Activated CD8-positive, alpha-beta memory T cell treated with anti-CD3 and anti-CD28 coated beads, Interleukin-2, amount 50 U/mL, for 48 hours (primary cell): Measurements from ENCODE around the gene SETD3.

Source experiments
- DNase-seq: peaks from one replicate; pipeline ENCODE4 v3.0.0-alpha.2; 2020

Gene SETD3

DNA sequence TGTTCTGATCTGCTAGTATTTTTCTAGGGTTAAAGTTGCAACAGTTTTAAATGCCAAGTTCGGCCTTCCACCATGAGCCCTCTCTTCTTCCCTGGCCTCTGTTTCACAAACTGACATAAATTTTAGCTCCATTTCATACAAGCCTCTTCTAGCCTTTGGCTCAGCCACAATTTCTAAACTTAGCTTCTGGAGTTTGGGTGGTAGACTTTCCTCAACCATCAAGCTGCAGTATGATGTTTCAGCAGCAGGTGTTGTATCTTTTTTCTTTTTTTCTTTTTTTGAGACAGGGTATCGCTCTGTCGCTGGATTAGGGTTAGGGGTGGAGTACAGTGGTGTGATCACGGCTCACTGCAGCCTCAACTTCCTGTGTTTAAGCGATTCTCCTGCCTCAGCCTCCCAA, 29.4 kb downstream of the SETD3 start:
- no peak for DNase-seq

DNA sequence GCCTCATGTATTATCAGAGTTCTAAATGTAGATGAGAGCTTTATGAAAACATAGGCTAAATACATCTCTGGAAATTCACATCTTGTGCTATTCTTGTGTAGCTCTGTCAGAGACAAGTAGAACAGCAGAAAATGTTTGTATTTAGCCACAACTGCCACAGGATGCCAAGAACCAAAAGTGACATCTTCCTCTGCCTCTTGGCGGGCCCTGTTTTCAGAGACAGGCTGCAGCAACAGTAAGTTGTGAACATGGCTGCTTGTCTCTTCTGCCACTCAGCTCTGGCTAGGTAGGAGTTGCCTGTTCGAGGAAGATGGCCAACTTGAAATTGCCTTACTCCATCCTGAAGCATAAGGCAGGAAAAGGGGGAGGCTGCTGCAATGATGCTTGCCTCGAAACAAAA, 30.4 kb downstream of the SETD3 start:
- no peak for DNase-seq

DNA sequence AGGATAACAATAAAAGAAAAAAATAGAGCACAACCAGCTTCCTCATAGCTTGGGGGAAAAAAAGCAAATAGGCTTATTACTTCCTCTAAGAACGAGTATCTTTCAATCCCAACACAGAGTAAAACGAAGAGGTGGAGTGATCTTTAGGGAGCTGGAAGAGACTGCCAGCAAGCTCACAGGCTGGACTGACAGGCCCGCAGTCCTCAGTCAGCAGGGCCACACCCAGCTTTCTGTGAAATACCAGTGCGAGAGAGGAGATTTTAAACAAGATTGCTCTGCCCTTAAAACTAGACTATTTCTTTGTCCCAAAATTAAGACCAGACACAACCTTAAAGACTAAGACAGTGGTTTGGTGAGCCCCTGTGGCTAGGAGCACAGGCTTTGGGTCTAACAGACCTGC, 32.9 kb downstream of the SETD3 start:
- no peak for DNase-seq

GRCh38 chr14:99445931-99446330, 34.7 kb downstream of the SETD3 start:
- no peak for DNase-seq

GRCh38 chr14:99441918-99442317, 38.7 kb downstream of the SETD3 start:
- no peak for DNase-seq

DNA sequence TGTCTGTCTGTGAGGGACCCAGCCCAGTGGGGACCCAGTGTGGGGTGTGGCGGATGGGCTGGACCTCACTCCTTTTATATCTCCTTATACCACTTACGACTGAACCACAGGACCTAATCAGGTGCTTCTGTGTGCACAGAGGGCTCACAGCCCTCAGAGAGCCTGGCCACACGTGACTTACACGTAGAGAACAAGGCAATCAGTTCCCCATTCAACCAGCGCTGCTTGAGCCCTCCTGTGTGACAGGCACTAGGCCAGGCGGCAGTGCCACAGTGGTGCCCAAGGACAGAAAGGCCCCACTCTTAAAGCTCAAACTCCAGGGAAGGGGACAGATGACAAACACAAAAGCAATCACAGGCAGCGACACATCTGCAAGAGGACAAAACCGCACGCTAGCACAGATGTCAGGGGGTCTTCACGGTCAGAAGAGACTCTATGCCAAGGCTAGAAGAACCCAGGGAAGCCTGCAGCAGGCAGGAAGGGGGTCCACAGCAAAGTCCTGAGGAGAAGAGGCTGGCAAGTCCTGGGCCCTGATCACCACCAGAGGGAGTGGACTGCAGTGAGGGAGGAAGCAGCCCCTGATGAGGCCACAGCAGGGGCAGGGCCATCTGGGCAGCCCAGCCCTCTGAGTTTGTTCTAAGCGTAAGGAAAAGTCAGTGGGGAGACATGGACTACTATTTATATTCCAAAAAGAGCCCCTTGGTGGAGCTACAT, 39.3 kb downstream of the SETD3 start:
- DNase-seq = no peak

GRCh38 chr14:99440278-99440677, 40.4 kb downstream of the SETD3 start:
- no peak for DNase-seq

DNA sequence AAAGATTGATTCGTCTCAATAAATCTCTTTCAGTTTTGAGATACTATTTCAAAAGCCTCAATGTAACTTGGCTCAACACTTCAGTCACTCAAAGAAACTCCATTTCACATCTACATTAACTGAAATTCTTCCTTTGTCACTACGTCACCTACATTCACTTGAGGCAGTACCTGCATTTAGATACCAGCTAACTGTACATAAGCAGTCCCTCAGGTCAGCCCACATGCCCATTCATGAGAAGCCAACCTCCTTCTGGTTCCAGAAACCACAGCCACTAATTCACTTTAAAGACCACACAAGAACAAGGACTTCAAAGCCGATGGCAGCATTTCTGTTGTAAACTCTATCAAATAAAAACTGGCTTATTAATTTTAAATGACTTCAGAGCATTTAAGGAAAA, 43.0 kb downstream of the SETD3 start:
- no peak for DNase-seq

DNA sequence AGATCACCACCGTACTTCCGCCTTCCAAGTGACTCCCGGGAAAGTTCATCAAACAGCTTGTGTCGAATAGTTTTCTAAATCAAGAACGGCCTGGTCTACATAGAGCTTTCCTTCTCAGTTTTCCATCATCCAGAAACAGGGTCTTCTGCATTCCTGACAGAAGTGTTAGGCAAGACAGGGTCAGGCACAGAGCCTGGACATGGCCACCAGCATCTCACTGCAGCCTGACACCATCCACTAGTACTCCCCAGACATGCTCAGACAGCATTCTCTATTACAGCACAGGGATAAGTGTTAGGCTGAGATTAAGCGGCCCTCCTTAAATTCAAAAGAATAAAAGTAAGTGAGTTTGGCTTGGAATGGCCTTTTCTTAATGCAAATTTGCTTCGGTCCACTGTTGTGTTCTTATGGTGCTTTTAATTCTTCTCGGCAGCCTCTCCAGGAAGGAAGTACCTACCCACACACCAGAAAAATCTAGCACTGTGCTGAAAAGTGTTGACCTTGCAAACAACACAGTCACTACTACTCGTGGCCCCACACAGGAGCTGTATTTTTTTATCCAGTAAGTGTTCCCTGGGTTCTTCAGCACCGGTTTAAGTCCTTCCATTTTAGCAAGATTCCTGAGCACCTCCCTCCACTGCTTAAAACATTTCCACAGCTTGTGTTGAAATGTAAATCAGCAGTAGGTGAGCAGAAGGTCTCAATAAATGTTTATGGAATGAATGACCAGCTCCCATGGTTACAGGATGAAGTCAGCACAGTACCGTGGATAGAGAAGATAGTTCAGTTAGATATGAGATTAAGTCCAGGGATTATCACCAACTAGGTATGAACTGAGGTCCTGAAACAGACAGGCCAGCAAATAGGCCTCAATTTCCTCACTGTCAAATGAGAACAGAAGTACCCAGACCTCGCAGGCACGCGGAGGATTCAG, 44.1 kb downstream of the SETD3 start:
- no peak for DNase-seq

DNA sequence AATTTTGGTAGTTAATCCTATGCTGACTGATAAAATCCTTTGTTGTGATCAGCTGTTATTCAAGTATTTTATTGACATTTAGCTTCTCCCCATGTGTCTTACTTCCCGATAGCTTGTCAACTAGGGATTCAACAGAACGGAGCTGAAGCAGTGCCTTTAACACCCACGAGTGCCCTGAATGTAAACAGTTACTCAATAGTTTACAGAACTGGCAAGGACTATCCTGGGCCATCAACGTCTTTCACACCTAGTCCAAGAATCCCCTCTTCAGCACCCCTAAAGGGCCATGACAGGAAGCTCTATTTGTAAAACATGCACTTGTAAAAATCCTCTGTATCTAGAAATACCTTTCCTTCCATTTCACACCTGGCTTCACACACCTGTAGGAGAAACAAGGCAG, 45.3 kb downstream of the SETD3 start:
- no peak for DNase-seq

DNA sequence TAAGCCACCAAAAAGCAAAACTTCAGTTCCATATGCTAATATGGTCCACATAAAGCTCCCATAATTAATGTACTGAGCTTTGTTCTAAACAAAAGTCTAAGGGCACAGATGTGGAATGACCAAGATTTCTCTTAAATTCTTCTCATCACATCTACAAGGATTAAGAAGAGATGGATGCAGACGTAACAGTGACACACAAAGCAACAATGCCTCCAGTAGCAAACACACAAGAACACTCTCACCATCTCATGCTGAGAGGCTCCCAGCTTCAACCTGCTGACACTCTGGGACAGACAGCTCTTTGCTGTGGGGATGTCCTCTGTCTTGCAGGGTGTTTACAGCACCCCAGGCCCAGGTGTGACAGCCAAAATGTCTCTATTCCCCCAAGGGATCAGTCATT, 48.2 kb downstream of the SETD3 start:
- DNase-seq = no peak

DNA sequence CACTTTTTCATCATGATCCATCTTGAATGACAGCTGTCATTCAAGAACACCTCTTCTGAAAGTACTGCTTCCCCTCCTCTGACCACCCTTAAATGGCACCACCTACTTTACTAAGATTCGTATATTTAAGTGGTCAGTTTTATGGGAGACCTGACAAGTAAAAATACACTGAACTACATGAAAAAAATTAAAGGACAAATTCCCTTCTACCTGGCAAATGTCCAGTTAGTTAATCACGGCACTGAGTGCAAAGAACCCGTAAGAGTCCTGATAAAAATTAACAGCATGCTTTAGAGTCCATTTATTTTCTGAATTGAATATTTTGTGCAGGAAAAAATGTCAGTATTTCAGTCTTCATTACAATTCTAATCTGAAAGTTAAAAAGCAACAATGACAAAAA, 48.7 kb downstream of the SETD3 start:
- DNase-seq = no peak

DNA sequence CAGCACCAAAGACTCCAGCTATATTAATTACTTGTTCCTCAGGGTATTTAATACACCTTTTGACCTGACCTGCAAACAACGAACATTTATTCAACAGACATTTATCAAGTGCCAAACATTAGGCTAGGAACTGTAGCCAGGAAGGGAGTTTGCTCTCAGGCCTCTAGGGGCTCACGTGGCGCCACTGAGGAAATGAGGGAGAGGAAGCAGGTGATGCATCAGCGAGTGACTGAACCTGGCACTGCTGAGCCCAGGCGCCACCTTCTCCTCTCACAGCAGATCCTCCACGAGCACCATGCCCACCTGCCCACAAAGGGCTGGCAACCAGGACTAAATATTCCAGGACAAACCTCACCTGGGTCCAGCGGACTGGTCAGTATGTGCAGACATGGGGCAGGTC, 50.2 kb downstream of the SETD3 start:
- DNase-seq = no peak

DNA sequence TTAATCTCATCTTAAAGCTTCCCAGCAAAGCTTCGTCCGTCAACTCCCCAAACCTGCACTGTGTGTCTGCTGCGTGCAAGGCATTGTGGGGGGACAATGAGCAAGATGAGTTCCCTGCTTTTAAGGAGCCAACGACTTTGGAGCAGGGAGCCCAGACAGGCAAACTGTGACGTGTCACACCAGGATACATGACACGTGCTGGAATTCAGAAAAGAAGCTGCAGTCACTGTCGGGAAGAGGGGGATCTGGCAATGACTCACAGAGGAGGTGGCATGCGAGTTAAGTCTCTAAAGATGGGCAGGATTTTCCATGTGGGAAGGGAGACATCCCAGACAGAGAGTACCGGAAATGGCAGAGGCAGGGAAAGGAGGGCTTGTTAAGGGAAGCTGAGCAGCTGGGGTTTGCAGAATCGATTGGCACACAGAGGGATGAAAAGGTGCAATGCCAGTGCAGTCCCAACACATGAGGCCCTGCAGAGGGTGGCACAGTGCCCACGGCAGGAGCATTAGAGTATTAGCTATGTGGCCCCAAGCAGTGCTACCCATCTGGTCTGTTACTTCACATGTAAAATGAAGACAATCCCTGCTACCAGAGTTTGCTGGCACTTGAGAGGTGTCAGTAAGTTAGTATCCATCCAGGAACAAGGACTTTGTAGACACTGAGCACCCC, 52.9 kb downstream of the SETD3 start:
- no peak for DNase-seq

GRCh38 chr14:99426813-99427346, 53.8 kb downstream of the SETD3 start:
- DNase-seq = no peak

- DNase-seq = no peak
Measured at GRCh38 chr14:99426265-99426664, 54.4 kb downstream of the SETD3 start.

GRCh38 chr14:99425272-99425681, 55.4 kb downstream of the SETD3 start:
- no peak for DNase-seq

DNA sequence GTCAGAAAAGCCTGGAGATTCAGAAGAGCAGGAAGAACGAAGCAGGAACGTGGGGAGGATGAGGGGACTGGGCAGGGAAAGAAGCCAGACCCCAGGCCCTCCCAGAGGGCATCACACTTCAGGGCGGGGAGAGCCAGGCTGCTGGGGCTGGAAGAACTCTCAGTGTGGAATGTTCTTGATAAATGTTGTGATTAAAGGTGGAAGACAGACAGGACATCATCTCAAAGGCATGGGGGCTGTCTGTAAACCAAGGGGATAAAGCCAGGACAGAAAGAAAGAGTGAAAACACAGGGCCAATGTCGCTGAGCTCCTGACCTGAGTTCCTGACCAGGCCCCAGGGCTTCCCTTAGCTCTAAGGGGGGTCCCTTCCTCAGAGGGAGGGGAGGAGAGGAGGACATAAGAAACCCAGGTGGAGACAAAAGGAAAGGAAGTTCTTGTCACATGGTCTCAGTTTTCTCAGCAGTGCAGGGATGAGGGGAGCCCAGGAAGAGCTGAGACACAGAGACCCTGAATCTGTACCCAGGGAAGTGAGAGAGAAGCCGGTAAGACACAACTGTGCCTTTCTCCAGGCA, 56.3 kb downstream of the SETD3 start:
- no peak for DNase-seq

GRCh38 chr14:99423434-99423833, 57.2 kb downstream of the SETD3 start:
- no peak for DNase-seq

DNA sequence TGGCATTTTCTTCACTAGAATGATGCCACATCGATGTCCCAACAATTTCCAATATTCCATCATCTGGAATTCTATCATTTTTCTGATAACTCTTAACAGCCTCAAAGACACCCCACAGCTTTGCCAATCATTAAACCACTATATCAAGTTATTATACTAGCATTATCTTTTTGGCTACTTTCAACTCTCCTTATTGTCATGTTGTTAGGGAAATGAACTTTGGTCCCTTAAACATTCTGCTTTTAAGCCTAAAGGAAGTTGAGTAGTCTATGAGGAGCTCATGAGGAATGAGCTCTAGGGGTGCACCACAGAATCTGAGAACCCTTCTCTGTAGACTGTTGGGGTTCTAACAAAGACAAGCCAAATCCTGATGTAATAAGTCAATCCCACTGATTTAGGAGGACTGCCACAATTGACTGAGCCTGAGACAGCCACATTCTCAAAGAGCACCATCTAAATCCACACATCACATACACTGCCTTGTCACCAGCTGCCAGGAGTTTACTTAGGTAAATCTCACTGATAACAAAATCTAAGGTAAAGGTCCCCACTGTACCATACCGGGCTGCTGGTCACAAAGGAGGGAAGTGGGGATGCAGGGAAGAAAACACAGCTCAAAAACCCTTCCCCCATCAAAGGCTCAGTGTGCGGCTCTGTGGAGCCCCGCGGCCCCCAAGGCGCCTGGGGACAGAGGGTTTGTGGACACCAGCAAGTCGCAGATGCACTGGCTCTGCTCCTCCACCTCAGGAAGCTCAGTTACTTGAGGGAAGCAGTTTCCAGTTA, 58.2 kb downstream of the SETD3 start:
- no peak for DNase-seq

GRCh38 chr14:99420711-99421110, 59.9 kb downstream of the SETD3 start:
- no peak for DNase-seq

- DNase-seq = no peak
Measured at GRCh38 chr14:99419905-99420304, 60.8 kb downstream of the SETD3 start.
